Stimulated activated effector memory CD8-positive, alpha-beta T cell treated with anti-CD3 and anti-CD28 coated beads, Interleukin-12 subunit alpha, Interleukin-12 subunit beta, amount 100 ng/mL, for 72 hours (primary cell): Measurements from ENCODE around the gene FNDC10.

Experiments used
- ATAC-seq: fragments of 150-1000 bp; cut with Tn5 transposase; 2 replicates; pipeline ENCODE4 v1.10.0; 2021
- DNase-seq, 2 donors: peaks; one replicate each; pipeline ENCODE4 v3.0.0; 2021 to 2022; ENCODE audit warnings: low spot score in 2 of 2
- H3K27ac Mint-ChIP-seq: one replicate; pipeline ENCODE4 v1.8.0; 2022; ENCODE audit warnings: mild to moderate bottlenecking, mixed read lengths
- H3K36me3 Mint-ChIP-seq: one replicate; pipeline ENCODE4 v1.8.0; 2022; ENCODE audit warnings: mild to moderate bottlenecking, mixed read lengths
- H3K4me1 Mint-ChIP-seq: one replicate; pipeline ENCODE4 v1.8.0; 2022; ENCODE audit warnings: mixed read lengths
- H3K4me3 Mint-ChIP-seq: one replicate; pipeline ENCODE4 v1.8.0; 2022; ENCODE audit warnings: mild to moderate bottlenecking, mixed read lengths
- H3K9me3 Mint-ChIP-seq: one replicate; pipeline ENCODE4 v1.8.0; 2022; ENCODE audit warnings: mixed read lengths

FNDC10 gene

DNA sequence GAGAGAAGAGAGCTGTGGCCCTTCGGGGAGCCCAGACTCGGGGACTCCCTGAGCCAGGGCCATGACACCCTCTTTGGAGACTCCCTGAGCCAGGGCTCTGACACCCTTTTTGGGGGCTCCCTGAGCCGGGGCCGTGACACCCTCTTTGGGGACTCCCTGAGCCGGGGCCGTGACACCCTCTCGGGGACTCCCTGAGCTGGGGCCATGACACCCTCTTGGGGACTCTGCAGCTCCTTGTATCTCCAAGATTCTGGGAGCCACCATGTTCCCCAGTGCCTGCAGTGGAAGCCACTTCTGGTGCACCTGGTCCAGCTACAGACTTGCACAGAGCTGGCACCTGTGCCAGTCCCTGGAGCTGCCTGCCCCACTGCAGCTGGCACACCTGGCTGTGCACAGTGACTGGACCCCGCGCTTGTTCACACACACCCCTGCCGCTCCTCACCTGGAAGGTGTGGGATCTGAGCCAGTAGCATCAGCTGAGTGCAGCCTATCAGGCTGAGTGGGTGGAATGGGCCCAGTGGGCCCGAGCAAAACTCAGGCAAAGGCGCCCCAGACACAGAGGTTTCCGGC is 21.5 kb downstream of the FNDC10 start:
- no peak for DNase-seq

GRCh38 chr1:1577367-1578011 is 22.4 kb downstream of the FNDC10 start:
- Mint-ChIP-seq H3K4me3 (no peak overlapping the region), H3K36me3 (peaks cover 35% of the 10 kb centered on the region), H3K27ac (no peak overlapping the region), H3K4me1 (peaks cover 14% of the 10 kb centered on the region), H3K9me3 (no peaks in the 10 kb centered on the region)
- ATAC-seq (no peak), DNase-seq (no peak)

More for the DNA sequence above, 21.5 kb downstream of the FNDC10 start:
- H3K4me1 Mint-ChIP-seq, result peaks cover 10% of the 10 kb centered on the region
- no peak overlapping the region for H3K27ac Mint-ChIP-seq
- peaks cover 26% of the 10 kb centered on the region for H3K36me3 Mint-ChIP-seq
- H3K4me3 Mint-ChIP-seq, result no peak overlapping the region
- no peaks in the 10 kb centered on the region for H3K9me3 Mint-ChIP-seq
- ATAC-seq, result no peak

DNA sequence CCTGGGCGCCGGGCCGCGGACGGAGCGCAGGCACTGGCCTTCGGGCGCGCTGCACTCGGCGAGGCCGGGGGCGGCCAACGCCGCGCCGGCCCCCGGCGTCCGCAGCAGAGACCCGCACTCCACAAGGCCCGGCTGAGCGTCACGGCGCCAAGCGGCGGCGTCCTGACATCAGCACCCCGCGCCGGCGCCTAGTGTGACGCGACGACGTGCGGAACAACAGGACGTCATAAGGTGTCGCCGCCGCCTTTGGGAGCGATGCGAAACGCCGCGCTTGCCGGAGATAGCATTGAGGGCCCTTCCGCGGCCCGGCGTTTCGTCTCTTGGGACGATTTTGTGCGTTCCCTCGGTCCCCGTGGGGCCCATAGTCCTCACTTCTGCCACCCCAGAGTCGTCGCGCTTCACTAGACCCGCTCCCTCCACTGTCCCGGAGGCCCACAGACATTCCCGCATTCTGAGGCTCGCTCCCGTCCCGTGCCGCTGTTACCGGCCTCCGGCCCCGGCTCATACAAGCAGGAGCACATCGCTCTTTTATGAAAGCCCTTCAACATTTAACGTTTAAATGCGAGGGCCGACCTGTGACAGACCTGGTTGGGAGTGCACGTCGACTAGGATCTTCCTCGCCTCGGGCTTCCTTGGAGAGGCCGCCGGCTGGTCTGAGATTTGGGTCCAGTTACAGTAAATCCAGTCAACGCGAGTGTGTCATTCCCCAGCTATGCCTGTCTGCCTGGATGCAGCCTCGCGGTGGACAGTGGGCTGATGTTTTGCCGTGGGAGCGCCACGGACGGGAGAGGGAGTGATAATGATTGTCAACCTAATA is 25.0 kb downstream of the FNDC10 start, which contains the start of gene SSU72:
Gene SSU72, minus strand, starts transcription at position 143 of the 817 bp plus-strand sequence. CDS start 306 bp downstream, outside the sequence.
- peak; percentile 94 to 96 for DNase-seq
- ATAC-seq, result peak; percentile 97
- Mint-ChIP-seq H3K27ac (peak within 1 kb of the TSS; percentile 99), H3K4me3 (peak within 1 kb of the TSS; percentile 96), H3K9me3 (no peaks in the 10 kb centered on the region), H3K36me3 (peaks cover 61% of the 10 kb centered on the region), H3K4me1 (peaks cover 23% of the 10 kb centered on the region)

DNA sequence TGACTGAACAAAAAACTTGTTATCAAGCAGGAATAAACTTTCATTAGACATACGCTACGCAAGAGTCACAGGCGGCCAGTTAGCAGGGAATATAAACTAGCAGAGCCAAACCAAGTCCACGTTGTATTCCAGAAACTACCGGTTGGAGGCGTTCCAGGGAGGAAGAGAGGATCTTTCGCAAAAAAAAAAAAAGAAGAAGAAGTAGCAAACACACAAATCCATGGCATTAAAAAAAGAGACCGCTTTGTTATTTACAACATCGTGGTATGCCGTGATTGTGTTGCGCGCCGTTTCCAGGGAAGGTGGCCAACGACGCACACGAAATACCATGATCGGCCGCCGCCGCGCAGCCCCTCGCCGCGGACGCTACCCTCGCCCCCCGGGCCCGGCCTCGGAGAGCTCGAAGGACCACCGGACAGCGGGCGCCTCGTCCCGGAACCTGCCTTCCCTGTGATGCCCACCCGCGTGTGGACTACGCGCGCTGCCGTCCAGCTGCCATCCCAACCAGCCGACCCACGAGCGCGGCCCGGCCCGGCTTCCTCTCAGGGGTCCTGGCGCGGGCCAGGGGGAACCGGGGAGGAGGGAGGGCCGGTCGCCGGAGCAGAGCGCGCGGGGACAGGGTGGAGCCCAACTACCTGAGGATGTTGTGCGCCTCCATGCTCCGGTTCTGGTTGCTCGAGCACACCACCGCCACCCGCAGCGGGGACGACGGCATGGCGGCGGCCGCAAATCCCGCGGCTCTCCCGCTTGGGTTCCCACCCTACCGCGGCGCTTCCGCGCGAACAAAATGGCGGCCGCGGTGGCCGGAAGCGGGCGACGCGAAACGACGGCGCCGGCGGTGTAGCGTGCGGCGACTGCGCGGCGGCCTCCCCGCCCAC is 25.9 kb downstream of the FNDC10 start:
- ATAC-seq (peak; percentile 84), DNase-seq (no peak)
- H3K36me3 Mint-ChIP-seq, result peaks cover 69% of the 10 kb centered on the region
- no peaks in the 10 kb centered on the region for H3K9me3 Mint-ChIP-seq
- H3K4me1 Mint-ChIP-seq, result peaks cover 24% of the 10 kb centered on the region
- peak overlapping the region; percentile 99 for H3K27ac Mint-ChIP-seq
- peak overlapping the region; percentile 96 for H3K4me3 Mint-ChIP-seq

DNA sequence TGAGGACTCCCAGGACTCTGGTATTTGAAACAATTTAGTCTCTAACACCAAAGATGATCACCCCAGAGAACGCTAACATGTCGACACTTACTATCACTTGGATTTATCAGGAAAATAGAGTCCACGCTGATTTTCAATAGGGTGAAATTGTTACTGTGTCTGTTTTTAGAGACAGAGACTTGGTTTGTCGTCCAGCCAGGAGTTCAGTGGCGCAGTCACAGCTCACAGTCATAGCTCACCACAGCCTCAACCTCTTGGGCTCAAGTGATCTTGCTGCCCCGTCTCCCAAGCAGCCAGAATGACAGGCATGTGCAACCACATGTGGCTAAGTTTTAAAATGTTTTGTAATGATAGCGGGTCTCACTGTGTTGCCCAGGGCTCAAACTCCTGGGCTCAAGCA is 30.6 kb downstream of the FNDC10 start:
- H3K4me1 Mint-ChIP-seq, result peaks cover 36% of the 10 kb centered on the region
- peak overlapping the region; percentile 35 for H3K27ac Mint-ChIP-seq
- ATAC-seq (peak; percentile 31), DNase-seq (no peak)
- peaks cover 100% of the 10 kb centered on the region for H3K36me3 Mint-ChIP-seq
- no peaks in the 10 kb centered on the region for H3K9me3 Mint-ChIP-seq
- no peak overlapping the region for H3K4me3 Mint-ChIP-seq

GRCh38 chr1:1567891-1568291 is 32.0 kb downstream of the FNDC10 start:
- no peak overlapping the region for H3K27ac Mint-ChIP-seq
- H3K9me3 Mint-ChIP-seq, result no peaks in the 10 kb centered on the region
- no peak for ATAC-seq
- H3K4me3 Mint-ChIP-seq, result no peak overlapping the region
- H3K36me3 Mint-ChIP-seq, result peaks cover 100% of the 10 kb centered on the region
- H3K4me1 Mint-ChIP-seq, result peaks cover 29% of the 10 kb centered on the region
- no peak for DNase-seq

- H3K27ac Mint-ChIP-seq, result peak overlapping the region; percentile 71
- H3K4me1 Mint-ChIP-seq, result peaks cover 29% of the 10 kb centered on the region
Measured at GRCh38 chr1:1567152-1567875, 32.6 kb downstream of the FNDC10 start.

DNA sequence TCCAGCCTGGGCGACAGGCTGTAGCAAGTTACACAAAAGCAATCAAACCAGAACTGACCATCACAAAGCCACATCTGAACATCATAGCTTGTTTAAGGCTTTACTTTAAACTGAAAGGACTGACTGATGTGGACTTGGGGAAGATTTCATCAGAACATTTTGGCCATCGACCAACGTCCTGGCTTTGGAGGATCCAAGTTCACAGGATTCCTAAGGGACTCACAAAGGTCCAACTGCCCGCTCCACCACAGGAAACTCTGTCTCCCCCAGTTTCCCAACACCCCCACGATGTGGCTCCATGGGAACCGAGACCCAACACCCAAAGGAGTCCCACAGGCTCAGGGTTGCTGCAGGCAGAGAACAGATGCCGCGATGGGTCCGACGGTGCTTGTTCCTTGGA is 34.6 kb downstream of the FNDC10 start:
- no peak for DNase-seq
- peaks cover 30% of the 10 kb centered on the region for H3K4me1 Mint-ChIP-seq
- ATAC-seq, result no peak
- H3K4me3 Mint-ChIP-seq, result no peak overlapping the region
- no peak overlapping the region for H3K27ac Mint-ChIP-seq
- no peaks in the 10 kb centered on the region for H3K9me3 Mint-ChIP-seq
- peaks cover 99% of the 10 kb centered on the region for H3K36me3 Mint-ChIP-seq

More at GRCh38 chr1:1567152-1567875, 32.6 kb downstream of the FNDC10 start:
- ATAC-seq, result peak; percentile 37
- Mint-ChIP-seq H3K36me3 (peaks cover 100% of the 10 kb centered on the region), H3K9me3 (no peaks in the 10 kb centered on the region), H3K4me3 (peak overlapping the region; percentile 26)
- DNase-seq, result no peak

DNA sequence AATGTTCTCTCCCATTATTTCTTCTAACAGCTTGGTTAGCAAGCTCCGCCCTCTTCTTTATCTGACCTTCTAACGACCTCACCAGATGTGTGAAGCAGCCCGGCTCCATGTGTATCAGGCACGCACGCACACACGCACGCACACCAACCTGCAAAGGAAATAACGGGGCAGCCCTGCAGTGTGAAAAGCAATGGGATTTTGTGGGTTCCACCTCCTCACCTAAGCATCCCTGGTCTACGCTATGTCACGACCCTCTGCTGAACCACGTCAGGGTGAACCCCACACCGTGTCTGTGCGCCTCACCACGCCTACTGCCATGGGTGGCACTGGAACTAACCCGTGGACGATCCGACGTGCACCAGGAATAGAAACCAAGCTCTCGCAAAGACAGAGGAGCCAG is 35.7 kb downstream of the FNDC10 start:
- Mint-ChIP-seq H3K9me3 (no peaks in the 10 kb centered on the region), H3K27ac (no peak overlapping the region), H3K36me3 (peaks cover 99% of the 10 kb centered on the region), H3K4me3 (no peak overlapping the region), H3K4me1 (peaks cover 25% of the 10 kb centered on the region)
- no peak for ATAC-seq
- no peak for DNase-seq

DNA sequence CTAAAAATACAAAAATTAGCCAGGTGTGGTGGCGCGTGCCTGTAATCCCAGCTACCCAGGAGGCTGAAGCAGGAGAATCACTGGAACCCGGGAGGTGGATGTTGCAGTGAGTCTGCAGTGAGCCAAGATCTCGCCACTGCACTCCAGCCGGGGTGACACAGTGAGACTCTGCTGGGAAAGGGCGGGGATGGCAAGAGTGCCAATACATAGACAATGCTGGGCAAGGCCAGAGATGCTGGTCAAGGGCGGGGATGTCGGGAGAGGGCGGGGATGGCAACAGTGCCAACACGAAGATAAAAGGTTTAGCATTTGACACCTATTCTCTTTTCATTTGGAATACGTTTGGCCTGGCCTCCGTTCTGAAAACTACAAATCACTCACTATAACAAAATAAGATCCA is 36.2 kb downstream of the FNDC10 start:
- H3K9me3 Mint-ChIP-seq, result no peaks in the 10 kb centered on the region
- no peak overlapping the region for H3K27ac Mint-ChIP-seq
- peaks cover 25% of the 10 kb centered on the region for H3K4me1 Mint-ChIP-seq
- no peak for ATAC-seq
- no peak for DNase-seq
- no peak overlapping the region for H3K4me3 Mint-ChIP-seq
- H3K36me3 Mint-ChIP-seq, result peaks cover 99% of the 10 kb centered on the region

DNA sequence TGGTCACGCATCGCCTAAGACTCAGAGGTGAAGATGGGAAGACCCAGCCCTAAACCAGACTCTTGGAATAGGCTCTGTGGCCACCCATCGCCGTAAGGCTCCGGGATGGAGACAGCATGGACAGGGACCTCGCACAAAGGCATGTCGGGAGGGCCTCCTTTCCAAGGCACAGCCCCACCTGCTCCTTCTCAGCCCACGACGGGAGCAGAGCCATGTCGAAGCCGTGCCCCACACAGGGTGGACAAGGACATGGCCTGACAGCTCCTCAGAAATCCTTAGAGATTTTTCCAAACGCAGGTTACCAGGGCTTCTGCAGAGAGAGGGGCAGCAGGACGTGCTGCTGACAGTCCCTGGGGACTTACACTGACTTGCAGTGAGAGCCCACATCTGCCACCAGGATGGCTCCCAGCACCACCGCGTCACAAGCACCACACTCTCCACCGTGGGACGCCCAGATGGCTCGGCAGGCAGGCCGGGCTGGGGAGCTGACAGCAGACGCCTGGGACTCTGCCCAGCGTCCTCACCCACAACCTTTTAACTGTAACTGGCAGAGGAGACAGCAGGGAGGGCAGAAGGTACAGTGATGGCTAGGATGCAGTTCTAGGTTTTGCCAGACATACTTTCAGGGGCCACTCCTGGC is 37.3 kb downstream of the FNDC10 start:
- Mint-ChIP-seq H3K4me3 (no peak overlapping the region), H3K36me3 (peaks cover 99% of the 10 kb centered on the region), H3K27ac (no peak overlapping the region), H3K9me3 (no peaks in the 10 kb centered on the region), H3K4me1 (peaks cover 25% of the 10 kb centered on the region)
- no peak for ATAC-seq
- no peak for DNase-seq

DNA sequence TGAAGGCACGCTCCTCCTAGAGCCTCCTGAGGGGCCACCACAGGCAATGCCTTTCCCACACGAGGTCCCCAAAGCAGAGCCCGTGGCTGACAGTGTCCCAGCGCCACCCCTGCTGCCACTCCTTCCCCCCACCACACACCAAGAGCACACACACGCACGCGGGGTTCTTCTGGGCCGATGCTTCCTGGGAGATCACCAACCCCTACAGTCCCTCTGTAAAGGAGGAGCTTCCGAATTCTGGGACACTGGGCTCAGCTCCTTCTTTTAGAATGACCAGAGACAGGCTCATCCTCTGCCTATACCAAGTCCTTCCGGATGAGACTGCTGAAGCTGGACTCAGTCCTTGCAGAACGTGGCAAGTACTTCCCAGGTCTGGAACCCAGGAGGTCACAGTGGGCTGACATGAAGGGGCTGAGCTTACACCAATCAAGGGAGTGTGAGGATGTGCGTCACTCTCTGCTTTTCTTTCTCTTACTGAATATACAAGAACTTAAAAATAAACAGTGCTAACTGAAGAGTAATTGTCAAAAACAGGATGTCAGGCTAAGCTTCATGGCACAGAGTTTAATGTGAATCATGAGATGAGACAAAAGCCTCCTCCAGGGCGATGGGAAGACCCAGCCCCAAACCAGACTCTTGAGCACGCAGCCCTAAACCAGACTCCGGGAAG is 38.0 kb downstream of the FNDC10 start:
- ATAC-seq, result no peak
- DNase-seq, result no peak
- Mint-ChIP-seq H3K36me3 (peaks cover 94% of the 10 kb centered on the region), H3K4me3 (no peak overlapping the region), H3K4me1 (peaks cover 19% of the 10 kb centered on the region), H3K27ac (peak overlapping the region; percentile 84), H3K9me3 (no peaks in the 10 kb centered on the region)

DNA sequence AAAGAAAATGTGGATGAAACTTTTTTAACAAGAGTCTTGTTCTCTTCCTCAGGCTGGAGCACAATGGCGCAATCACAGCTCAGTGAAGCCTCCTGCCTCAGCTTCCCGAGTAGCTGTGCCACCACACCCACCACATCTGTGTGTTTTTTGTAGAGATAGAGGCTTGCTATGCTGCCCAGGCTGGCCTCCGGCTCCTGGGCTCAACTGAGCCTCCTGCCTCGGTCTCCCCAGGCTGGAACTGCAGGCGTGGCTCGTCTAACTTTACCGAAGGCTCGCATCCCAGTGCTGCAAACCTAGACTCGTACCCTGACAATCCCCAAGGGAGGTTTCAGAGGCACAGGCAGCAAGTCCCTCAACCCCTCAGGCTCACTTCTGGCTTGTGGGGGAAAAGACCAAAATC is 39.8 kb downstream of the FNDC10 start:
- Mint-ChIP-seq H3K36me3 (peaks cover 86% of the 10 kb centered on the region), H3K4me3 (no peak overlapping the region), H3K4me1 (peaks cover 16% of the 10 kb centered on the region), H3K27ac (no peak overlapping the region), H3K9me3 (no peaks in the 10 kb centered on the region)
- no peak for ATAC-seq
- DNase-seq, result no peak
